HCT116 (cell line): ENCODE measurements around the gene OR2AE1.

Source experiments
- JUND ChIP-seq: IDR thresholded peaks from 2 replicates; pipeline ENCODE4 v1.6.1; 2012
- POLR2A ChIP-seq: IDR thresholded peaks from 2 replicates; pipeline ENCODE4 v1.7.0; 2011; ENCODE audit warnings: borderline replicate concordance; ENCODE audit not compliant: insufficient read depth, insufficient read length; ENCODE audit errors: extremely low read depth
- SIN3A ChIP-seq: IDR thresholded peaks from 2 replicates; pipeline ENCODE4 v1.6.1; 2012; ENCODE audit warnings: low read depth
- YY1 ChIP-seq: IDR thresholded peaks from 2 replicates; pipeline ENCODE4 v1.6.1; 2011; ENCODE audit warnings: low read length, low read depth, moderate library complexity, mild to moderate bottlenecking; ENCODE audit not compliant: insufficient replicate concordance; ENCODE audit errors: extremely low read depth
- TF ChIP-seq, protein P1 (sequence below), 3 experiments: fragments of 200-600 bp in 1 of 3; sonication (generic) in 1 of 3; IDR thresholded peaks in 2 of 3; conservative IDR thresholded peaks in 1 of 3; 2 replicates each; pipeline ENCODE4 v1.5.1; 2012 to 2017; ENCODE audit warnings: low read depth in 2 of 3, low read length in 2 of 3, antibody characterized with exemption in 1 of 3, borderline replicate concordance in 1 of 3, control low read depth in 1 of 3, mild to moderate bottlenecking in 1 of 3, mixed read lengths in 1 of 3, mixed run types in 1 of 3, moderate library complexity in 1 of 3; ENCODE audit not compliant: insufficient read depth in 1 of 3
- TF ChIP-seq, protein P2 (sequence below): IDR thresholded peaks from 2 replicates; pipeline ENCODE4 v1.6.1; 2012

DNA sequence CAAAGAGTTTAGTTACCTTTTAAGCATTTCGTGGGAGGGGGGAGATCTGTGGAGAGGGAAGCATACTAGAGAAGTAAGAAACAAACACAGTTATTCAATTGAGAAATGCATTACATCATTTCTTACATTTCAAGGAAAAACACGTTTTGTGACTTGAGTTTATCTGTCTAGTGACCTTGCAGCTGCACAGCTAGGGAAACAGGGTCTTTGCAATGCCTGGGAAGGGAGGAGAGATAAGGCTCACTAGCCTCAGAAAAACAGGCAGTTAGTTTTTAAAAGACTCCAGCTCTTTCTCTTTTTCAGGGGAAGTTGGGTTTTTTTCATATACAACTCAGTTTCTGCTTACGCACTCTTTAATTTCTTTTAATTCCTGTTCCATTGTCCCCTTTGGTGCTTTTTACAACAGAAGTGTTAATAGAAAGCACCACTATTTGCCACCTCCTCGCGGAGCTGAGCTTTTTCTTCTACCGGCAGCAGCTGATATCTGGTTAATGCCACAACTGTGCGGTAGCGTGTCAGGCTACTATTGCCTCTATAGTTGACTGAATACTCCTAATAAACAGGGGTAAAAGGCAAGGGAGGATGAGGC lies 43.5 kb downstream of the OR2AE1 start:
- TF ChIP-seq, protein P1, sequence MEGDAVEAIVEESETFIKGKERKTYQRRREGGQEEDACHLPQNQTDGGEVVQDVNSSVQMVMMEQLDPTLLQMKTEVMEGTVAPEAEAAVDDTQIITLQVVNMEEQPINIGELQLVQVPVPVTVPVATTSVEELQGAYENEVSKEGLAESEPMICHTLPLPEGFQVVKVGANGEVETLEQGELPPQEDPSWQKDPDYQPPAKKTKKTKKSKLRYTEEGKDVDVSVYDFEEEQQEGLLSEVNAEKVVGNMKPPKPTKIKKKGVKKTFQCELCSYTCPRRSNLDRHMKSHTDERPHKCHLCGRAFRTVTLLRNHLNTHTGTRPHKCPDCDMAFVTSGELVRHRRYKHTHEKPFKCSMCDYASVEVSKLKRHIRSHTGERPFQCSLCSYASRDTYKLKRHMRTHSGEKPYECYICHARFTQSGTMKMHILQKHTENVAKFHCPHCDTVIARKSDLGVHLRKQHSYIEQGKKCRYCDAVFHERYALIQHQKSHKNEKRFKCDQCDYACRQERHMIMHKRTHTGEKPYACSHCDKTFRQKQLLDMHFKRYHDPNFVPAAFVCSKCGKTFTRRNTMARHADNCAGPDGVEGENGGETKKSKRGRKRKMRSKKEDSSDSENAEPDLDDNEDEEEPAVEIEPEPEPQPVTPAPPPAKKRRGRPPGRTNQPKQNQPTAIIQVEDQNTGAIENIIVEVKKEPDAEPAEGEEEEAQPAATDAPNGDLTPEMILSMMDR (IDR thresholded peaks at IDR 0.05 in 2 of 3, conservative IDR thresholded peaks at IDR 0.05 in 1 of 3; ENCODE audit: borderline replicate concordance in 1 of 3, insufficient read depth in 1 of 3, low read depth in 2 of 3, low read length in 2 of 3), result no peak
- TF ChIP-seq JUND, result no peak
- TF ChIP-seq POLR2A, result no peak
- TF ChIP-seq, protein P2, sequence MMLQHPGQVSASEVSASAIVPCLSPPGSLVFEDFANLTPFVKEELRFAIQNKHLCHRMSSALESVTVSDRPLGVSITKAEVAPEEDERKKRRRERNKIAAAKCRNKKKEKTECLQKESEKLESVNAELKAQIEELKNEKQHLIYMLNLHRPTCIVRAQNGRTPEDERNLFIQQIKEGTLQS, result no peak
- TF ChIP-seq SIN3A, result no peak
- TF ChIP-seq YY1, result no peak
